LNCaP clone FGC (cell line): ENCODE data around the gene RECQL5.

Experiments used
- DNase-seq: peaks from one replicate; pipeline ENCODE4 v3.0.0-alpha.2; 2011; ENCODE audit warnings: low read depth
- H3K4me3 ChIP-seq: 2 replicates; pipeline ENCODE4 v1.5.1; 2011; ENCODE audit warnings: mild to moderate bottlenecking, low read depth, low read length, control low read depth
- TF ChIP-seq, protein P1 (sequence below): IDR thresholded peaks from 2 replicates; pipeline ENCODE4 v1.5.1; 2012; ENCODE audit warnings: mild to moderate bottlenecking; ENCODE audit not compliant: control insufficient read depth, insufficient read depth; ENCODE audit errors: extremely low read depth

The RECQL5 gene

DNA sequence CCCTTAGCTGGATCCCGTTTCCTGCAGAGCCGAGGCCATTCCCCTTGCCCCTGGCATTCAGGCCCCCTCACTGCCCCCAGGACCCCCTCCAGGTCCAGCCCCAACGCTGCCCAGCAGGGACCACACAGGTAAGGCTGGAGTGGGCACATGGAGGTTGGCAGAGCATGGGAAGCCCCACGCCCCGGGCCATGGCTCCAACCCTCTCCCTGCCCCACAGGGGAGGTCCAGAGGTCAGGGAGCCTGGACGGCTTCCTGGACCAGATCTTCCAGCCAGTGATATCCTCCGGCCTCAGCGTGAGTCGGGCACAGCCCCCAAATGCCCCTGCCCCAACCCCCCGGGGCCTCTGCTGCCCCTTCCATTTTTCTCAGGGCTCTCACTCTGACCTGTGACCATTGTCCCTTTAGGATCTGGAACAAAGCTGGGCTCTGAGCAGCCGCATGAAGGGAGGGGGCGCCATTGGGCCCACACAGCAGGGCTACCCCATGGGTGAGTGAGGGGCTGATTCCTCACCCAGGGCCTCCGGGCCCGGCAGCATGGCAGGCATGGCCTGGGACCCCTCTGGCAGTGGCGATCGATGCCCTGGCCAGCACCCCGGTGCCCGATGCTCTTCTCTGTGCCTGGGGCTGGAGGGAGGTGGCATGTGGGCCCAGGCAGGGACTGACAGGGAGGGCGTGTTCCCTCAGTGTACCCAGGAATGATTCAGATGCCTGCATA lies 52.2 kb downstream of the RECQL5 start:
- no peak overlapping the region for H3K4me3 ChIP-seq
- TF ChIP-seq, protein P1, sequence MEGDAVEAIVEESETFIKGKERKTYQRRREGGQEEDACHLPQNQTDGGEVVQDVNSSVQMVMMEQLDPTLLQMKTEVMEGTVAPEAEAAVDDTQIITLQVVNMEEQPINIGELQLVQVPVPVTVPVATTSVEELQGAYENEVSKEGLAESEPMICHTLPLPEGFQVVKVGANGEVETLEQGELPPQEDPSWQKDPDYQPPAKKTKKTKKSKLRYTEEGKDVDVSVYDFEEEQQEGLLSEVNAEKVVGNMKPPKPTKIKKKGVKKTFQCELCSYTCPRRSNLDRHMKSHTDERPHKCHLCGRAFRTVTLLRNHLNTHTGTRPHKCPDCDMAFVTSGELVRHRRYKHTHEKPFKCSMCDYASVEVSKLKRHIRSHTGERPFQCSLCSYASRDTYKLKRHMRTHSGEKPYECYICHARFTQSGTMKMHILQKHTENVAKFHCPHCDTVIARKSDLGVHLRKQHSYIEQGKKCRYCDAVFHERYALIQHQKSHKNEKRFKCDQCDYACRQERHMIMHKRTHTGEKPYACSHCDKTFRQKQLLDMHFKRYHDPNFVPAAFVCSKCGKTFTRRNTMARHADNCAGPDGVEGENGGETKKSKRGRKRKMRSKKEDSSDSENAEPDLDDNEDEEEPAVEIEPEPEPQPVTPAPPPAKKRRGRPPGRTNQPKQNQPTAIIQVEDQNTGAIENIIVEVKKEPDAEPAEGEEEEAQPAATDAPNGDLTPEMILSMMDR, result no peak
- no peak for DNase-seq

DNA sequence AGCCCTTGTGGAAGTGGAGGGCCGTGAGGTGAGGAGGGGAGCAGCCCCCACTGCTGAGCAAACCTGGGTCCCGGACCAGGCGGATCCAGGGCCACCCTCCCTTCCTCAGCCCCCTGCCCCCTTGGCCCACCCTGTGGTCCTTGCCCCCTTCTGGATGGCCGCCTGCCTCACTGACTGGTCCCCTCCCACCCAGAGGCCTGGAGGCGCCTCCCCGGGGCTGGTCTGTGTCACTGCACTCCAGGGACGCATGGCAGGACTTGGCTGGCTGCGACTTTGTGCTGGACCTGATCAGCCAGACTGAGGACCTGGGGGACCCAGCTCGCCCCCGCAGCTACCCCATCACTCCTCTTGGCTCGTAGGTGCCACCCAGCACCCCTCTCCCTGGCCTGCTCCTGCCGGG lies 52.9 kb downstream of the RECQL5 start:
- TF ChIP-seq, protein P1, result no peak
- no peak overlapping the region for H3K4me3 ChIP-seq
- no peak for DNase-seq

DNA sequence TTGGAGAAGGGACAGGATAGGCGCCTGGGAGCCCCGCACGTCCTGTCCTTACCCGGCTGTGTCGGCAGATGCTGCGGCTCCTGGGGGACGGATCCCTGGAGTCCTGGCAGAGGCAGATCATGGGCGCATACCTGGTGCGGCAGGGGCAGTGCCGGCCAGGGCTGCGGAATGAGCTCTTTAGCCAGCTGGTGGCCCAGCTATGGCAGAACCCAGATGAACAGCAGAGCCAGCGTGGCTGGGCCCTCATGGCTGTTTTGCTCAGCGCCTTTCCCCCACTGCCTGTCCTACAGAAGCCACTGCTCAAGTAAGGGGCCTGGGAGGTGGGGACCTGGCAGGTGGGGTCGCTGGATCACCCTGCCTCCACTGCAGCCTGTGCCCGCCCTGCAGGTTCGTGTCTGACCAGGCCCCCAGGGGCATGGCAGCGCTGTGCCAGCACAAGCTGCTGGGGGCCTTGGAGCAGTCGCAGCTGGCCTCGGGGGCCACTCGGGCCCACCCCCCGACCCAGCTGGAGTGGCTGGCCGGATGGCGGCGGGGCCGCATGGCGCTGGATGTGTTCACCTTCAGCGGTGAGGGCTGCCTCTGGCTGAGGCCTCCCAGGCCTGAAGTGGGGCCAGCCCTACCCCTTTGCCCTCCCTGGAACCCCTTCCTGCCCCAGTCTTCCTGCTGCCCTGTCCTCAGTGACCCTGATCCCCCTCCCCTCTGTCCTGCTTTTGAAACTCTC lies 53.9 kb downstream of the RECQL5 start:
- no peak overlapping the region for H3K4me3 ChIP-seq
- TF ChIP-seq, protein P1, result no peak
- DNase-seq, result no peak

DNA sequence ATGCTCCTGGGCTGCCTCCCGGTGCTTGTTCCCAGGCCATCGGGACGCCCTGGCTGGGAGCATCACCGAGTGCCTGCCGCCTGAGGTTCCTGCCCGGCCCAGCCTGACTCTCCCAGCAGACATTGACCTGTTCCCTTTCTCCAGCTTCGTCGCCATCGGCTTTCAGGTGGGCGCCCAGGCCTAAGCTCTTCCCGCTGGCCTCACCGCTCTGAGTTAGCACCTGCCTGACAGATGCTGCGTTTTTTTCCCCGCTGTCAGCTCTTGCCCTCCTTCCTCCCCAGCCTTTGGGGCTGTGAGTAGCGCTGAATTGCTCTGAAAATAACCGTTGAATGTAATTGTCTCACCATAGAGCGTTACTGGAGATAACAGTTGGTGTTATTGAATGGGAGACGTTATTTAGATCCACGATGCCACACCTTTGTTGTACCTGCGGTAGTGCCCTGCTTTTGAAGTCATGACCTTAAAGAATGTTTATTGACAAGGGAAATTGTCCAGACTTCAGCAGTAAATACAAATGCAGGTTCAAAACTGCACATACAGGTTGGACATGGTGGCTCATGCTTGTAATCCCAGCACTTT lies 55.0 kb downstream of the RECQL5 start:
- peak; percentile 90 for DNase-seq
- no peak overlapping the region for H3K4me3 ChIP-seq
- TF ChIP-seq, protein P1, result no peak

DNA sequence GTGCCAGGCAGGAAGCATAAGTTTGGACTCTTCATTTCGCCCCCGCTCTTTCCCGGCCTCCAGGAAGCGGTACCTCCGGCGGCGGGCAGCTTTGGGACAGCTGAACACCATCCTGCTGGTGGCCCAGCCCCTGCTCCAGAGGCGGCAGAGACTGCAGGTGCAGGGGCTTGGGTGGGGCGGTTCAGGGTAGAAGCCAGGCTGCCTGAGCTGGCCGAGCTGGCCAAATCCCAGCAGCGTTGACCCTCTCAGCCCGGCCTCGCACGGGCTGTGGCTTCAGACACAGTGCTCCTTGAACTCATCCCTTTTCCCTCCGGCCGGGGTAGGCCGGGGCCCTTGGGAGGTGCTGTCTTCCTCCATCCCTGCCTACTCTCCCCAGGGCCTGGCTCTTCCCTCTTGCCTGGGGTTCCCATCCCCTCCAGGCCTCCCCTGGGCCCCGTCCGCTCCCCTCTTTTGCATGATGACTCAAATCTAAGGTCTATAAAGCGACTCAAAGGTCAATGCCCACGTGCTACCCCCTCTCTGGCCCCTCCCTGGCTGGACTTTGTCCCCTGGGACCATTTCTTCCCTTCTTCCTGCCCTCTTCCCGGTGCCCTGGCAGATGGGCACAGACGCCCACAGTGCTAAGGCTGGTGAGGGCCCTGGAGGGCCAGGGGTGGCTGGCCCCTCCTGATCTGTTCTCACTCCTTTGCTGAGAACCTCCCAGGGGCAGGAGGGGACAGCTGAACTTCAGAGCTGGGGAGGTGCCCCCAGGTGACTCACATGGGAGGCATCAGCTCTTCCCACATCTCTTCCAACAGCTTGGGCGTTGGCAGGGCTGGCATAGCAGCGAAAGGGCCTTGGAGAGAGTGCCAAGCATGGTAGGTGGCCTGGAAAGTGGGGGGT lies 56.6 kb downstream of the RECQL5 start:
- no peak overlapping the region for H3K4me3 ChIP-seq
- DNase-seq, result no peak
- TF ChIP-seq, protein P1, result no peak

DNA sequence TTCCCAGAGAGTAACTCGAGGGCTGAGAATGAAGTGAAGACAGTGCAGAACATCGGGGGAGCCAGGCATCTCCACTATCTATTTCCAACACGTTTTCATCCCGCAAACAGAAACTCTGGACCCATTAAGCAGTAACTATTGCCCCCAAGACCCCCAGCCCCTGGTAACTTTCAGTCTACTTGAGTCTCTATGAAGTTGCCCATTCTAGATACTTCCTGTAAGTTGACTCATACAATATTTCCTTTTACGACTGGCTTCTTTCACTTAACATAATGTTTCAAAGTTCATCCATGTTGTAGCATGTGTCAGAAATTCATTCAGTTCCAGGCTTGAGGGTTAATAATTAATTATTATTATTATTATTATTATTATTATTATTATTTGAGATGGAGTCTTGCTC lies 59.9 kb downstream of the RECQL5 start:
- no peak for DNase-seq
- H3K4me3 ChIP-seq, result no peak overlapping the region
- TF ChIP-seq, protein P1, result no peak
